GM21360 (cell line): ENCODE data around the gene ROBO2.

Experiments used
- ATAC-seq: cut with Tn5 transposase; IDR thresholded peaks from one replicate; pipeline ENCODE4 v1.9.1; 2021; ENCODE audit warnings: mild to moderate bottlenecking, moderate library complexity; ENCODE audit not compliant: unreplicated experiment

Gene ROBO2

DNA sequence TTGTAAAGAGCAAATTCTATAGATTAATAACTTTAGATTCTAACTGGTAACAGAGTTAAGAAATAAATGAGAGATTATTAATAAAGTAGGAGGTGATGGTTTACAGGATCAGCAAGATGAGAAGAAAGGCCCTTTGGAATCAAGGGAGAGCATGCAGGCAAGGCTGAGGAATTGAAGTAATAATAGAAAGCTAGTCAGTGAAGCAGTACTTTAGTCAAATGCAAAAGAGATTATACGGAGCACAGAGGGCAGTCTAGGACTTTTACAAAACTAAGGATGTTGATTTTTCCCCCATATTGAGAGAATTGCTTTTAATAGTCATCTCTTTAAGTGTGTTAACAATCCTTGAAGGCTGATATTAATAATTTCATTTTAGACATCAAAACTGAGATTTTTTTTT, 146.4 kb downstream of the ROBO2 start:
- ATAC-seq, result no peak

DNA sequence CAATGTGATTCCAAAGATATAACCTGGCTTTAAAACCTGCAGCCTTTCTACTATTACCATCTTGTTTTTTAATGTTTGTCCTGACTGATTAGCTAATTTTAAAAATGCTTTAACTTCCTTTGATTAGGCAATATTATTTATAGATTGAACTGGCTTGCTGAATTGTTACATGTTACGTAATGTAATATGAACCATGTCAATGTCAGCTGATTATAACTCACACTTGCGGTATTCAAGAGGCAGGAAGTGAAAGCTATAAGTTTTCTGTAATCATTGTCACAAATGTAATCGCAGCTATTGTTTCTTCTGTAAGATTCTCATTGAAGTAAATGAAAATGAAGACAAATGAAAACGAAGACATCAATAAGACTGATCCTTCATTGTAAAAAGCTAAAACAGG, 146.8 kb downstream of the ROBO2 start:
- ATAC-seq, result no peak

DNA sequence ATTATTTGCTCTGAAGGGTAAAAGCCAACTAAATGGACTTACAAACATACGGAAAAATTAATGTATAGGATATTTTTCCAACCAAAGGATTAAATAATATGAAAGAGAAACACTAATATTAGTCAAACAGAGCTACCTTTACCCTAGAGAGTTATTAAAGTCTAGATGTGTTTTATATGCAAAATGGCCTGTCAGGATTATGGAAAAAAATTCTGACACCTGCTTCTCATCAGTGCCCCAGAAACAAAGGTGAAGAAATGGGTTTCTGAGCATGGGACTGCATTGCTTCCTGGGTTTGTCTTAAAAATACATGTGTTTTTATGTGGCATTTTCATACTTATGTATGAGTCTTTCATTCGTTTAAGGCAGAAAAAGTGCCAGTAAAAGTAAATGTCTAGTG, 148.3 kb downstream of the ROBO2 start:
- ATAC-seq, result no peak

GRCh38 chr3:77189258-77189657, 149.4 kb downstream of the ROBO2 start:
- no peak for ATAC-seq

DNA sequence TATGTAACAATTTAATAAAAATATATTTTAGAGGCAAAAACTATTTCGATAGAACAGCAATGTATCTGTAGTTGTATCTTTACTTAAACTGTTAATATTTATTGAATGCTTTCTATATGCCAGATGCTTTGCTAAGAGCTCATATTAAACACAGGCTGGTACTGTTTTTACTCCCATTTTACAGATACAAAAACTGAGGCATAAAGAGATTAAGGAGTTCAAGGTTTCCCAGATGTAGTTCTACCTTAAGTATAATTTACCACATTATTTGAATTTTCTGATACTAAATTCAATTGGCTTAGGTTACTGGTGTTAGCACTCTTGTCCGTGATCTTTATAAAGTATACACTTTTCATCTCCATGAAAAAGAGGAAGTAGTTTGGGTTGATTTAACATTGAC, 149.8 kb downstream of the ROBO2 start:
- no peak for ATAC-seq

DNA sequence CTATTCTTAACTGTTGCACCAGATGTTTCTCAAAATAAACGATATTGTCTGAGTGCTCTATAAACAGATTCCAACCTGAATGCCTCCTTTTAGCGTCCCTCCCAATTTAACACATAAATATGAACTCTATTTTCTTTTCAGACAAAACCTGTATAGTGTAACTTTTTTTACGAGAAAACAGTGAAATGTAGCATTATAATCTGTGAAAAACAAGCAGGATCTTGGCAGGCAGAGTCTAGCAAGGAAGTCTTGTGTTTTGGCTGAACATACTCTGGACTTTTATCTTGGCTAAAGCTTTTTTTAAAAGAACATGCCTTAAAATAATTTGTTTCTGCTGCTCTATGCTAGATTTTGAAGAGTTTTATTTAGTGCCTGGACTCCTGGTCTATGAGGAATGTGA, 150.5 kb downstream of the ROBO2 start:
- ATAC-seq, result no peak

- ATAC-seq, result no peak
Measured at GRCh38 chr3:77191014-77191413, 151.1 kb downstream of the ROBO2 start.

- ATAC-seq, result no peak
Measured at GRCh38 chr3:77191640-77192039, 151.7 kb downstream of the ROBO2 start.

- no peak for ATAC-seq
Measured at GRCh38 chr3:77195766-77196545, 156.1 kb downstream of the ROBO2 start.

DNA sequence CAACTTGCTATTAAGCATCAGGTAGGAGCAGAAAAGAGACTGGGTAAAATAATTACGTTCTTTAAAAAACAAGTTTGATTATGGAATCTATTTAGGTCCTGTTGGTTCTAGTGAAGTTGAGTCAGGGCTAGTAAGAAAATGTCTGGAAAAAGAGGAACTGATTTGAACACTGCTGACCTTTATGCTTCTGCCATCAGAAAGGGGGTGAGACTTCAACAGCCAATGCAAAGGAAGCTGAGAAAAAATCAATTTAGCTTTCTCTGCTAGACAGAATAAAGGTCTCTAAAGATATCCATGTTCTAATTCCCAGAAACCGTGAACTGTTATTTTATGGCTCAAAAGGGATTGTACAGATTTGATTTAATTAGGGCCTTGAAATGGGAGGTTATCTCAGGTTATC, 157.5 kb downstream of the ROBO2 start:
- no peak for ATAC-seq

DNA sequence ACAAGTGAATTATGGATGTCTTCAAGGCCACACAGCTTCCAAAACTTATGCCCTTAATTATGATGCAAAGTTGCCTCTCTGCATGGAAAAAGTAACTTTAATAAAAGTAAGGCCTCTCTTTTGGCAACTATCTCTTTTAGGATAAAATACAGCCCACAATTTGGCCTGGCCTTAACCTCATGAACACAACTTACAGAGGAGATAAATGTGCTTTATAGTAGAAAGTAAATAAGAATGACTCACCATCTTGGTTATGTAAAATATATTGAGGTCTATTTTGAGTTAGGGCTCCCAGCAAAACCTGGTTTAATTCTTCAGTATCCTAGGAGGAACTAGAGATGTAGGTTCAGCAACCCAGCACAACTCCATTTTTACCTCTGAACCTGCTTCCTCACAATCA, 164.0 kb downstream of the ROBO2 start:
- ATAC-seq, result no peak

GRCh38 chr3:77204788-77205187, 164.9 kb downstream of the ROBO2 start:
- no peak for ATAC-seq

- ATAC-seq, result no peak
Measured at GRCh38 chr3:77207753-77208152, 167.9 kb downstream of the ROBO2 start.

GRCh38 chr3:77222701-77223100, 182.8 kb downstream of the ROBO2 start:
- no peak for ATAC-seq

- ATAC-seq, result no peak
Measured at GRCh38 chr3:77227567-77227966, 187.7 kb downstream of the ROBO2 start.

DNA sequence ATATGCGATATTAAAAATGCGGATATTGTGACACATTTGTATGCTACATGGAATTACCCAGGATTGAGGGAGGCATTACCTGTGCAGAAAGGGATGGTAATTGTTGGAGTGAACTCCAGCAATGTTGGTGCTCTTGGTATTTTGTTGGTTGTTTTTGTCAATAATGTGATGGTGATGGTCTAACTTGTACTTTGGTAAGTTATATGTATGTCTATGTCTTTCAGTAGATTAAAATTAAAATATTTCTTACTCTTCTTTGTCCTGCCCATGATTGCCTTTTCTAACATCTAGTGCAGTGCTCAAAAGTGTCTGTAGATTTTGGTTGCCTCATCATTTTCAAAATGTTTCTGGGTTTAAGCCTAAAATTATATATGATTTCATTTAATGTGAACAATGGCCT, 192.7 kb downstream of the ROBO2 start:
- no peak for ATAC-seq

DNA sequence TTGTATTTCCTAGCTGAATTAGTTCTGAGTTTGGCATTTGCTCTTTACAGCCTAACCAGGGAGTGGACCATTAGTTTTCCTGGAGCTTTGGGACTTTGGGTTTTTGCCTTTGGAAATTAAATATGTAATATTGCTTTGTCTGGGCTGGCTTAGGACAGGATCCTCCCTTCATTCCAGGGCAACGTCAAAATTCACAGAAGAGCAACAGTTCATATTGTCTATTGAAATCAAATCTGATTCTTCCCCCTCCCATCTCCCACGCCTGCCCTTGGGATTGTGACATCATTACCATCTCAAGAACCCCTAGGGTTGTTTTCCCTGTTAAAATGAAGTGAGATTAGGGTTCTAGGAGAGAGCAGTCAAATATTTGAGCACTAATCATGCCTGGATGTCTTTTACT, 194.1 kb downstream of the ROBO2 start:
- ATAC-seq, result no peak

DNA sequence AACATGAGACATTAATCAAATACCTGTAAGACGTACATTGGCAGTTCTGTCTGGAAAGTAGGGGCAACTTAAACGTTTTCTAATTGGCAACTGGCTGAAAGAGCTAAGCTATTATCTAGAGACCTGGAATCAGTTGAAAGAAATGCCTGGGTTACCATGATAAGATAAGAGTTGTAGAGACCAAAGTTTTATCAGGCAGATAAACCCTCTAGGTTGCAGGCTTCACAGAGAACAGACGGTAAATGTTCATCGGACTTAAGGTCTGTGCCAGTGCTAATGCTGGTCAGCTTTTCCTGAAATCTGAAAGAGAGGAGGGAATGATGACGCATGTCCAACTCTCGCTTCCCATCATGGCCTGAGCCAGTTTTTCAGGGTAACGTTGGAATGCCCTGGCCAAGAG, 196.2 kb downstream of the ROBO2 start:
- no peak for ATAC-seq

DNA sequence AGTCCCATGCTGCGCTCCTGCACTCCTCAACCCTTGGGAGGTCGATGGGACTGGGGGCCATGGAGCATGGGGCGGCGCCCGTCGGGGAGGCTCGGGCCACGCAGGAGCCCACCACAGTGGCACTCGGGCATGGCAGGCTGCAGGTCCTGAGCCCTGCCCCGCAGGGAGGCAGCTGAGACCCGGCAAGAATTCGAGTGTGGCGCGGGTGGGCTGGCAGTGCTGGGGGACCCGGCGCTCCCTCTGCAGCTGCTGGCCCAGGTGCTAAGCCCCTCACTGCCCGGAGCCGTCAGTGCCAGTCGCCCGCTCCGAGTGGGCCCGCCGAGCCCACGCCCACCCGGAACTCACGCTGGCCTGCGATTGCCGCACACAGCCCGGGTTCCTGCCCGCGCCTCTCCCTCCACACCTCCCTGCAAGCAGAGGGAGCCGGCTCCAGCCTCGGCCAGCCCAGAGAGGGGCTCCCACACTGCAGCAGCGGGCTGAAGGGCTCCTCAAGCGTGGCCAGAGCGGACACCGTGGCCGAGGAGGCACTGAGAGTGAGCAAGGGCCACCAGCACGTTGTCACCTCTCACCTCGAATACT, 200.3 kb downstream of the ROBO2 start:
- no peak for ATAC-seq

DNA sequence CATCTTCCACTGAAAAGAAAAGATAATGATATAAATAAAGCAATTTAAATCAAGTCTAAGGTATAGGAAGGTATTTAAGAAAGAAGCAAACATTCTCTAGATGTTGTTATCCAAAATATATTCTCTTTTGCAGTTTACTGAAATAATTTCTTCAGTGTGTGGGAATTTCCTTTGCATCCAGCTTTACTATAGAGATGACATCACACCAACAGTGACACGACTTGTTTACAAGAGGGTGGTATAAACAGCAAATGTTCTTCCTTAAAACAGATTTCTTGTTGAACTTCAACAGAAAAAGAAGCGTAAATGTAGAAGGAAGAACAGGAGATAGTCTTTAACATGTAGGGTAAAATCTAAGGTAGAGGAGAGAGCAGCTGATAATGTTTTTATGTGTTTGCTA, 202.5 kb downstream of the ROBO2 start:
- ATAC-seq, result no peak

- ATAC-seq, result no peak
Measured at GRCh38 chr3:77244981-77245380, 205.1 kb downstream of the ROBO2 start.

GRCh38 chr3:77247061-77247460, 207.2 kb downstream of the ROBO2 start:
- no peak for ATAC-seq

DNA sequence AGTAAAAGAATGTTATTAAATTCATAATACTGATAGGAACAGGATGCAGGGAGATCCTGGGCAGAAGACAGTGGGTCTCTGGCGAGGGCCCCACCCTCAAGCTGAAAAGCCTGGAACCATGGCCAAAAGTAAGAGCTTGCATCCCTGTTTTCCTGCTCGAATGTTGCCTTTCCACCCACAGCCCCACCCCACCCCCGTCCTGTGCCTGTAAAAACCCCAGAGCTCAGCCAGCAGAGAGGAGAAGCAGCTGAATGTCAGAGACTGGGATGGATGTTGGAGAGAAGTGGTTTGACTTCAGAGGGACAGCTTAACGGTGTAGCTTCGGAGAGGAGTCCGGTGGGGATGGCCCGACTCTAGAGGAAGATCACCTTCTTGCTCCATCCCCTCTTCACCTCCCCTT, 207.9 kb downstream of the ROBO2 start:
- no peak for ATAC-seq
